HG03103 (cell line): ENCODE data around the gene ITGA5.

Experiments used
- ATAC-seq: cut with Tn5 transposase; IDR thresholded peaks from one replicate; pipeline ENCODE4 v1.9.1; 2021; ENCODE audit warnings: low read depth; ENCODE audit not compliant: unreplicated experiment

ITGA5 gene

DNA sequence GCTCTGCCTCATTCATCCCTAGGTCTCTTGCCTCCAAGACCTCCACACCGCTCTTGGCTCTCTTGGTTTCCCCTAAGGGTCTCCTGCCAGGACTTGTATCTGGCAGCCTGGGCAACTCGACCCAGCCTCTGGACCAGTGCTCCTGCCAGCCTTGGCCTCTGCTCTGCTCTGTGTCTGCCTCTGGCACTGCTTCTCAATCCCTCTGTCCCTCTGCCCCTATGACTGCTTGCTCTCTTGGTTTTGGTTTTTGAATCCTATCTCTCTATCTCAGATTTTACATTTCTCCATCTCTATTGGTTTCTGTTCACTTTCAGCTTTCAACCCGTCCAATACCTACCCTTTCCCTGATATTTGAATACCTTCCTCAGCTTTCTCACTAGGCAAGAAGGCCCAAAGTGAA lies 6.3 kb downstream of the ITGA5 start:
- no peak for ATAC-seq

DNA sequence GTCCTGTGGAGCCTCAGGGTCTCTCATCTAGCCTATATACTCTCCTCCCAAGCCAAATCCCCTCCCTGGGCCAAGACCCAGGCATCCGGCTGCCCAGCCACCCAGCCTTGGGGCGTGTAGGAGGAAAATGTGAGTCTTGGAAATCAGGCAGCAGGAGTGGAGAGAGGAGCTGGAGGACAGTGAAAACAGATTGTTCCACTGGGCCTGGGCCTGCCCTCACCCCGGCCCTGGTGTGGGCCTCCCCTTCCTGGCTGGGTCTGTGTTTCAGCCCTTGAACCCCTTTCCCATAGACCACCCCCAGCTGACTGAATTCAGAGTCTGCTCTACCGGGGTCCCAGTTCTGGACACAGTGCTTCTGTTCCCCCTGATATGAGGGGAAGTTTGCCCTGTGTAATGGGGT lies 6.7 kb downstream of the ITGA5 start:
- ATAC-seq: no peak

DNA sequence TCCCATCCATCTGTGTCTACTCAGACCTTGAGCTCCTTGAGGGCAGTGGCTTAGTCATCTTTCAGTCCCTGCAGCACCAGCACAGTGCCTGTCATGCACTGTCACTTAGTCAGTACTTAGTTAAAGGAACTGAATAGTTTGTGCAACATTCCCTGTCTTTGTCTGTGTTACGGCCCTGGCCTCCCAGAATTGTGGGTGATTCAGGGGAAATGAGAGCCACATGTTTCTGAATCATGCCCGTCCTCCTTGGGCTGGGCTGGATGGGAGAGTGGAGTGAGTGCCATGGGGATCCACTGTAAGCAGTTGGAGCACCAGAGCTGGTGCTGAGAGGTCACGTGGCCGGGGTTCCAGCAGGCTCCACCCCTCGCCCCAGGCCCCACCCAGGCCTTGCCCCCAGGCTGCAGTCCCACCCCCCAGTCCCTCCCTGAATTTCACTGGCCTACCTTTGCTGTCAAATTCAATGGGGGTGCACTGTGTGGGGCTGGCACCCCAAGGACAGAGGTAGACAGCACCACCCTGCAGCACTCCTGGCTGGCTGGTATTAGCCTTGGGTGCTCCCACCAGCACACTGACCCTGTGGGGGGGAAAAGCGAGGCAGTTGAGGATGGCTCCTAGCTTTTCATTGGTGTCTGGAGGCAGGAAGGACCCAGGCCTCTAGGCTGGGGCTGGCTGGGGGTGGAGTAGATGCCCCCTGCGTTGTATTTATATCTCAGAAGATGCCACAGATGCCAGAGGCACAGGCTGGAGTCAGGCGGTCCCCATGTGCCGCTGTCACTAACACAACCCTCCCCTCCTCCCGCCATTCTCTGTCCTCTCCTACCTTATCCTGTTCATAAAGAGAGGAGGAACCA lies 7.5 kb downstream of the ITGA5 start:
- no peak for ATAC-seq

DNA sequence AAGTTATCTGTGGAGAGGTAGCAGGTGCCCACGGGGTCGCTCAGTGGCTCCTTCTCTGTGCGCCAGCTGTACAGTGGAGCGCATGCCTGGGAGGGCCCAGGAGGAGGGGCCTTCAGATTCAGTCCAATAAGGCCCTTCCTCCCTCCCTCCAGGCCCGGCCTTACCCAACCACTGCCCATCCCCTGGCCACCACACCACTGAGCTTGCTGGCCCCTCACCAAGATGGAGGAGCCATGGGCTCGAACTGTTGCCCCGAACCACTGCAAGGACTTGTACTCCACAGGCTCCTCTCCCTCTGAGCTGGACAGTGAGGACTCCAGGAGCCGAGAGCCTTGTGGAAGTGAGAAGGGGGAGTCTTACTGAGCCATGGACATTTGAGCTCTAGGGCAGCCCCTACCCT lies 9.8 kb downstream of the ITGA5 start:
- ATAC-seq: no peak

DNA sequence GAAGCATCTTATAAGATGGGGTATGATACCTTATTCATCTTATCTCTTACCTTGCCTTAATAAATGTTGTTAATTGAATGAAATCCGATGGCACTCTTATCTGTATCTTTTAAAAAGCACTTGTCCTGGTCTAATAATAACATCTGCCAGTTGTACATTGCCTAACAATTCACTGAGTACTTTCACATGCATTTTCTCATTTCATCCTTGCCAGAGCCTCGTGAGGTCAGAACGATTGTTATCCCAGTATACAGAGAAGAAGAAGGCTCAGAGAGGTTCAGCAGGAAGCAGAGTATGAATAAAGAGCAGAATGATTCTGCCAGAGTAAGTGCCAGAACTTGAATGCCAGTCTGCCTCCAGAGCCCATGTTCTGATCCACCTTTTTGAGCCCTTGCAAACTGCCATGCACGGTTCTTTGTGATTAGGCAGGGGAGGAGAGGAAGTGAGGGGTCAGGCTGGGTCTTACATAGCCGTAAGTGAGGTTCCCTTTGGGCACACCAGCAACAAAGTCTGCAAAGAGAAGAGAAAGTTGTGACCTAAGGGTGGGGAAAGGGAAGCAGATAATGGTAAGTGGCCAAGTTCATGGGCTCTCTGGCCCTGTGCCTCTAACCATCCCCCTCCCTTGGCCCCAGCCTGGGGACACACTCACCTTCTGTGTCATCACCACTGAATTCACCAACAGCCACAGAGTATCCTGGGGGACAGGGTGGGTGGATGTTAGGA lies 11.7 kb downstream of the ITGA5 start:
- ATAC-seq: no peak

DNA sequence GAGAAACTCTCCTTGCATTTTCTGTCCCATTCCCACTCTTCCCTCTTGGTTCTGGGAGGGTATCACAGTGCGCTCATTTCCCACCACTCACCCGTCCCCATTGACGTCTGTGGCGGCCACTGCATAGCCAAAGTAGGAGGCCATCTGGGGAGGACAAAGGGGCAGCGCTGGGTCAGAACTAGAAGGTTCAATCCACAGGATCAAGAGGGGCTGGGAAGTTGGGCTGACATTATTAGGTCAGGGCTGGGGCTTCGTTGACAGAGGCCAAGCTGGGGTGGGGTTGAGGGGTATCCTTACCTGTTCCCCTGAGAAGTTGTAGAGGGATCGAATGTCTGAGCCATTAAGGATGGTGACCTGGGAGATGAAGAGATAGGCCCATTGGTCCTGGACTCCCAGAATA lies 13.5 kb downstream of the ITGA5 start:
- no peak for ATAC-seq

DNA sequence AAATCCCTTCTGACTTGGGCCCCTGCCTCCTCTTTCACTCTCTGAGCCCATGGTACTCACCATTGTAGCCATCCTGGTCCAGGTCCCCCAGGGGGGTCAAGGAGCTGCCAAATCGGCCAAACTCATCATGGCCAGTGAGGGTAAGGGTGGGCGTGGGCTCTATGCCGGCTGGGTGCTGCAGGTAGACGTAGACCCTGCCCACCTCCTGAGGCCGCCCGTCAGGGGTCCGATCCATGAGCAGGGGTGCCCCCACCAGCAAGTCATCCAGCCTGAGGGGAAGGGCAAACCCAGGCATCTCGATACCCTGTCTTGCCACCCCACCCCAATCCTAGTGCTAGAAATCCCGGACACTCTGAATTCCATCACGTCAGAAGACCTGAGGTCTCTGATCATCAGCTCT lies 14.0 kb downstream of the ITGA5 start:
- no peak for ATAC-seq

DNA sequence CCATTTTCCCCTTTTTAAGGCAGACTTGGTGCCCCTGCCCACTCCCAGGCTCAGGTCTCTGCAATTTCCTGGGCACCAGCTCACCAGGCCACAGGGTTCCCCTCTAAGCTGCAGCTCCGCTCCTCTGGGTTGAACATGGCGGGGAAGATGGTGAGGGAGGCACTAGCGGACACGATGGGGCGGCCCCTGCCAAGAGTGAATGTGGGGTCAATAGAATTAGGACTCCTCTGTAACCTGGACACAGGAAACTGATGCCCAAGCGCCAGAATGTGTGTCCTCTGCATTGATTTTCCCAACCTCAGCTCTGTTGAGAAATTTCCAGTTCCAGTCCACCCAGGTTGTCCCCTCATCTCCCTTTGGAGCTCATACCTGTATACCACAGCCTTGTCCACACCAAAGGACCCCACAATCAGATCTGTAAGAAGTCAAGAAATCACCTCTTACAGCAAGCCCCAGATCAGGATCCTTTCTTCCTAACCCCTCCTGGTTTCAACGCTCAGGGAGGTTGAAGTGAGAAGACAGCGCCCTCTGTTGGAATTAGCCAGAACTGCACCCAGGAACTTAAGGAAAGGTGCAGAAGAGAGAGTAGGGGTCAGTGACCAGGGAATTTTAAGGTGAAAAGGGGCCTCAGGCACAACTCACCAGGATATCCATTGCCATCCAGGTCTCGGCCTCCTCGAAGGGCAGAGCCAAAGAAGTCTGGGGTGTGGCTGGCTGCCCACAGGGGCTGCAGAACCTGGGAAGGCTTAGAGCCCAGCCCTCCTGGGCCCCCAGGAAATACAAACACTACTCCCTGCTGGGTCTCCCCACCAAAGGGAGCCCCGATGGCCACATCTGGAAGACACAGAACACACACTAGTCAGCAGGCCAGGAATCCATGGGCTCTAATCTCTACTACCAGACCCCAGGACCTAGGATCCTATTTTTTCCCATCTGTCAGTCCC lies 14.7 kb downstream of the ITGA5 start:
- ATAC-seq: no peak

DNA sequence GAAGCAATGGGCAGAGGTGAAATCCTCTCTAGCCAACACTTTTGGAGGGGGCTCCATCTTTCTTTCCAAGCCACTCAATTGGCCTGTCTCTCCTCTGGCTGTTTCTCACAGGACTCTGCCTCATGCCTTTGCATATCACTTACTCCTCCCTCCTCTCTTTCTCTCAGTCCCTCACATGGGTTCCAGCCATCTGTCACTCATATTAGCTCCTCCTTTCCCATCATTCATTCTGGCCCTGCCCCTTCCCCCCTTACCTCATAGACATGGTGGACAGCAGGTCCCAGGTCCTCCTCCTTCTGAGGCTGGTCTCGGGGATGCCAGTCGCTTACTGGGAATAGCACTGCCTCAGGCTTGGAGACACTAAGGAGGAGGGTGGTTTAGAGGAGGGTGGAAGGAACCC lies 17.9 kb downstream of the ITGA5 start:
- no peak for ATAC-seq

DNA sequence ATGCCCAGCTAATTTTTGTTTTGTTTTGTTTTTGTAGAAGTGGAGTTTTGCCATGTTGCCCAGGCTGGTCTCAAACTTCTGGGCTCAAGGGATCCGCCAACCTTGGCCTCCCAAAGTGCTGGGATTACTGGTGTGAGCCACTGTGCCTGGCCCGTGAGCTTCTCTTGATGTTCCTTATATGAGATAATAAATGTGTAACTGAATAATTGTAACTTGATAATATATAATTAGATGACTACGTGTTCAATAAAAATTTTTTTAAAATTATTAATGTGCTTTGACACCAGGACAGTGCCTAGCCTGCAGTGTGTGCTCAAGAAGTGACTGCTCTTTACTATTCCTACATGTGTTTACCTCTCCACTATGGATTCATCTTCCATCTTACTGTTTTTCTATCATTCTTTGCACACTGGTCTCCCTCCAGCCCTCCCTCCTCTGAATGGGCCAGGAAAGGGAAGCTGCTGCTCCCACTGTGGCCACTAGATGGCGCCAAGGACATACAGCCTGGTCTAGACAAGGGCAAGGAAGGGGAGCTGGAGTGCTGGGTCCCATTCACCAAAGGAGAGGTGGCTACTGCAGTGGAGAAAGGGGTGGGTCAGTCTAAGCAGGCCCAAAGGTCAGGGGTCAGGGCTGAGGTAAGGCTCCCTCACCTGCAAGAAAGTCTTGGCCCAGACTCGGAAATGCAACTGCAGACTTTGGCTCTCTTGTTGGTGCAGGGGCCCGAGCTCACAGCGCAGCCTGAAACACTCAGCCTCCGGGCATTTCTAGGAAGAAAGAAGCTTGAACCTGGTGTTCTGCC lies 19.9 kb downstream of the ITGA5 start:
- peak; percentile 68 for ATAC-seq

DNA sequence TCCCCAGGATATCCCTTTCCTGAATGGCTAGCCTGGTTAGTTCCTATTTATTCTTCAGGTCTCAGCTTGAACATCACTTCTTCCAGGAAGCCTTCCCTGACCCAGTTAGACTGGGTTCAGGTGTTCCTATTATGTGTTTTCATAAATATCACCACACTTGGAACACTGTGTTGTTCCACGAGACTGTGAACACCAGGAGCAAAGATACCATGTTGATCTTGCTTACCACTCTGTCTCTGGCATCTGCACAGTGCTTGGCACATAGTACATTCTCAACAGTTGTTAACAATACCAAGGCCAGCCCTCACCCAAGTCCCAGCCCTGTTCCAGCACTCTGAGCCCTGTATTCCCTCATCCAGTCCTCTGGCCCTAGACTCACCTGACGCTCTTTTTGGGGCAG lies 20.8 kb downstream of the ITGA5 start:
- ATAC-seq: no peak

DNA sequence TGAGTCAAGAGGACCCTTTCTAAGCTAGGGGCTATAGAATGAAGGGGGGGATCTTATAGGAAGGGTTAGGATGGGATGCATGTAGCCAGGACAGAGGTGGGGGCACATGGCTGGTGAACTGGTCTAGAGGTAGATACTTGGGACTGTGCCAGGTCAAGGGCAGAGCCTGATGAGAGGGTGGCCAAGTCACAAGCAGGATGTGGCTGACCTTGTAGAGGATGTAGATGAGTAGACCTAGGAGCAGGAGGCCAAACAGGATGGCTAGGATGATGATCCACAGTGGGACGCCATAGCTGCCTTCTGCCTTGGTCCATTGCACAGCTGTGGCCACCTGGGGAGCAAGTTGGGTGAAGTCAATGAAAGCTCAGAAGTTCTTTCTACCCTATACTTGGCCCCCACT lies 21.9 kb downstream of the ITGA5 start:
- ATAC-seq: no peak

DNA sequence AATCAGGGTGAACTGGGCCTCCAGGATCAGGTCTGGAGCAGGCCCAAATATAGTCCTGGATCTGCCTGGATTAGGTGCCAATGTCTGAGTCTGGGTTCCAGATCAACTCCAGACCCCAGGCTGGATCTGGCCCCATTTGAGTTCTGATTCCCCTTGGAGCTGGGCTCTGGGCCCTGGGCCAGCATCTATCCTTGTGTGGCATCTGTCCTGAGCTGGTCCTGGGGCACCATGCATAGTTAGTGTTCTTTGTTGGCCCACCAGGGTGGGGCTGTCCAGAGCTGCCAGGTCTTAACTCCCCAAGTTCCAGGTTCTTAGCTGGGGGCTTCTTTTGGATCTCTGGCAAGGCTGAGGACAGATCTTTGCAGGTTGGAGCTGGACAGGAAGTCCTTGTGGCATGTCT lies 23.5 kb downstream of the ITGA5 start:
- no peak for ATAC-seq

DNA sequence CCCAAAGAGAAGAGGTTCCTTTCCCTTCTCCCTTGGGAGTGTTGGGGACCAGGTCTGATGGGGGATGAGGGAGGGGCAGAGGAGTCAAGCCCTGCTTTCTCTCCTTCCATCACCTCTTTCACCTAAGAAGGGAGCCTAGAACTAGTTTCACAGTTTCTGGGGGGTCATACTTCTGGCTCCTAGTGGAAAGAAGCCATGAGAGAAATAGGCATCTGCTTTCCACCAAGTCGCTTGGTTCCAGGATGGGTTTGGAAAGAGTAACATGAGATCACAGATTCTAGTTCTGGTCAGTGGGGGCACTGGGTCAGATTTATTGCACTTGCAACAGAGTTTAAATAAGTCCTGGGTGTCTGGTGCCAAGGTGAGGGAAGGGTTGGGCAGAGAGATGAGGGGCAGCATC lies 24.1 kb downstream of the ITGA5 start:
- ATAC-seq: no peak

DNA sequence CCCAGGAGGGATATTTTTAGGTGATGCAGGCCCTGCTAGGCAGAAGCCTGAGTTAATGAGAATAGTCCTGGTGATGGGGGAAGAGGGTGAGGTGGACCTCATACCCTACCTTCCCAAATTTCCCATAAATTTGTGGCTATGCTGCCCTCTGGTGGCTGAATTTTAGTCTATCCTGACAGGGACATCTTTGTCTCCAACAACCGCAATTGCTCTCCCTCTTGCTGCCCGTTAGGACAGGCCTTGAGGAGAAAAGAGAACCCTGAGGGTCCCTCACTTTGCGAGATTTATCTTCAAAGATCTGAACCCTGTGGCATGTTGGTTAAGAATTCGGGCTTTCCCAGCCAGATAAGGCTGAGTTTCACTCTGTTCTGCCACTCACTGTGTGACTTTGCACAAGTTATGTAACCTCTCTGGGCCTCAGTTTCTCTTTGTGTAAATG lies 24.8 kb downstream of the ITGA5 start:
- no peak for ATAC-seq

DNA sequence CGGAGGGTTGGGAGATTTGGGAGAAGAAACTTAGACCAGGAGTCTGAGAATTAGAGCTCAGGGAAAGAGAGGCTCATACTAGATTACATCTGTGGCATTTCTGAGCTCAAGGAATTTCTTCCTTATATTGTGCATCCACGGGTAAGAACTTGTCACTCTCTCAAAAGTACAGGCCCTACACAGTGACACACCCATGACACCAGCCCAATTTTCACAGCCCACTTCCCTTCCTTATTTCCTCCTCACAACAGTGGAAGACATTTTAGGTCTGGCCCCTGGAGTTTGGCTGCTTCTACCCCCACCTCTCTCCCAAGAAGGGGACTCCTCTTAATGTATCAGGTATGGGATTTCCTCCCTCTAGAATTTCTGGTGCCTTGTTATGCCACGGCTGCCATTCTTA lies 25.3 kb downstream of the ITGA5 start:
- ATAC-seq: no peak

DNA sequence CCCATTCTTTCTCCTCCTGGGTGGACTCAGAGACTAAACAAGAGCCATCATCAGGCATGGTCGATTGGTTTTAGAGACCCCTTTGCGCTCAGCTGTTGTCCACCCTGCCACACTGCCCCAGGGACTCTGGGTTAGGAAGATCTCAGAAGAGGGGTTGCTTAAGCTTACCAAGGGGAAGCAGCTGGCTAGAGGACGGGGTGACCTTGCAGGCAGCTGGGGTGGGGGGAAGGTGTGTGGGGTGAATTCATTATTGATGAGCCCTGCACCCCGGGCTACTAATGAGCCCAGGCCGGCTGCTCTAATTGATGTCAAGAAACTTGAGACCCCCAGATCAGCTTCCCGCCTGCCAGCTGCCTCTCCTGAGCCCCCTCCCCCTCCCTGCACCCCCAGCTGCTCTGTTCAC lies 25.9 kb downstream of the ITGA5 start:
- no peak for ATAC-seq

DNA sequence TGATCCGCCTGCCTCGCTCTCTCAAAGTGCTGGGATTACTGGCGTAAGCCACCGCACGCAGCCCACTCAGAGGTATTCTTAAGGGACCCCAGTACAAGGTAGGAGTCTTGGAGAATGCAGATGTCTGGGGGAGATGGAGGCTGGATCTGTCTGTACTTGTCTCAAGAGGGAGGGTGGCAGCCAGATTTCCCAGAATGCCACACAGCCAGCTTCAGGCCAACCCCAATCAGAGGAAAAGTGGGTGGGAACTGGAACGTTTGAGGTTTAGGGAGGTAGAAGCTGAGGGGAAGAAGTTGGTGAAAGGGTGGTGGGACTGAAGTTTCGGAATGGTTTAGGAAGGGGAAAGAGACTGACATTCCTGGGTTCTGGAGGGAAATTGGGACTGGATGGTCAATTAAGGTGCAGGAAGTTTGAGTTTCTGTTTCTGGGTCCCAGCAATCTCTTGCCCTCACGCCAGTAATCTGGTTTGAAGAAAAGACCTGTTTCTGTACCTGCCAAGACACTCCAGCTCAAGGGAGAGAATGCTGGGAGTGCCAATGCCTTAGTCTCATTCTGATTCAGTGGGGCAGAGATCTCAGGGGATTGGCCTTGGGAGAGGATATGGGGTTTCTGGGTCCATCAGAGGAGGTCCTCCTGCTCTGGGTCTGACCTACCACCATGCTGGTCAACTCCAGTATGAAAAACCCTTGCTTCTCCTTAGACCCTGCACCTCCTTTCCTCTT lies 26.4 kb downstream of the ITGA5 start:
- no peak for ATAC-seq

DNA sequence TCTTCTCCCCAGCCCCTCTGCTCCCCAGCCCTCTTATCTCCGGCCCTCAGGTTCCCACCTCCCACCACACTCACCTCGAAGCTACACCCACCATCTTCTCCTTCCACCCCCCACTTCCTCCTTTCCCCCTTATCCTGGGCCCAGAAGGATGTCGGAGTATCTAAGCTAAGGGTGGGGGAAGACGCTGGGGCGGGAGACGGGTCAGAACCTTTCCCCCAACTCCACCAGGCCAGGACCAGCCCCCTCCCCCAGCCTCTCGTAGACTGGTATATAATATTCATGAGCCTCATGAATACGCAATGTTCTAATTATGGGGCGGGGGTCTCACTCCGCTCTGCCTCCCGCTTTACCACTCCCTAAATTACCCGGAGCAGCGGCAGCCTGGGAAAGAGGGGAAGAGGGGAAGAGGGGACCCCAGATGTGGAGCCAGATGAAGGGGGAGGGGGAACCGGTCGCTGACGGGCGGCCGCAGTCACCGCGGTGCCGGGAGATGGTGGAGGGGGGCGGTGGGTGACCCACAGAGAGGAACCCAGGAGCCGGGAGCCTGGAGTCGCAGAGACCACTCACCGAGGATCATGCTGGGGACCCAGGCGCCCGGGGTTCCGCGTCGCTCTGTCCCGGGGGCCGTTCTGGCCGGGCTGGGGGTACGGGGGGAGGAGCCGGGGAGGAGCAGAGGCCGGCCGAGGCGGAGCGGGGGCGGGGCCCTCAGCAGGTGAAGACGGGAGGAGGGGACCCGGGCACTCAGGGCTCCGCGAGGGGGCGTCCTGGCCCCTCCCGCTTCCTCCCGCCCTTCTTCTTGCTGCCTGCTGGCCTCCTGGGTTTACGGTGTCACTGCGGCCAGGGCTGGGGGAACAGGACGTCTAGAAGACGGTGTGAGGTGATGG lies 28.2 kb downstream of the ITGA5 start:
- no peak for ATAC-seq
